Measurements from ENCODE around the gene MRPL16.

GRCh38 chr11:59839615-59840014, 29.0 kb upstream of the MRPL16 start:
- TF ChIP-seq CTCF (conservative IDR thresholded peaks at IDR 0.05; ENCODE audit: low read depth, low read length) = no peak
- no peak for TF ChIP-seq EZH2 (IDR thresholded peaks at IDR 0.05; ENCODE audit: borderline replicate concordance, low read depth, low read length, poor library complexity, severe bottlenecking)

All from A673 (cell line).